ENCODE measurements around the gene SH3D19. TPM values are rescaled to one million over a fixed set of nuclear protein-coding genes. Genes with fewer than 3 reads are reported as not detected.

SH3D19 gene
- total and polyA plus RNA-seq, 2 experiments from 2014 or later, result 28.2 to 54.7 TPM

DNA sequence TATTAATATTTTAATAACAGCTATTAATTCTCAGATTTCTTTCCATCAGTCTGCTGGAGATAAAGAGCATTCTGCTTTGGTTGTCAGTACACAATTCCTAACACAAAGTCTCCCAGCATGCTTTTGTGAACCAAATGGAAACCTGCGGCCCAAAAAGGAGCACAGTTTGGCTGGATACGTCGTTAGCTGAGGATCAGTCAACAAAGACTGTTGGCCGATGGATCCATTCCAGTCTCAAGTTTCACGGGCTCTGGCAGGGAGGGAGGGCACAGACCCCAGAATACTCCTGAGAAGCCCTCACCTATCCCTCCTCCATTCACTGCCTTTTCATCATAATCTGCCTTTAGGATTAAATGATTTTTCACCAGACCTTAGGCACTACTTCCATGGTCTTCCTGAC lies 74.7 kb downstream of the SH3D19 start:
- Histone ChIP-seq H3K79me2 (peaks cover 37% of the 10 kb centered on the region), H4K20me1 (ENCODE audit: insufficient read depth, poor library complexity, severe bottlenecking) (no peaks in the 10 kb centered on the region), H3K4me3 (no peak overlapping the region), H3K9me3 (ENCODE audit: low read depth) (no peaks in the 10 kb centered on the region), H2AFZ (no peak overlapping the region), H3K4me1 (ENCODE audit: insufficient read depth) (peaks cover 5% of the 10 kb centered on the region), H3K27me3 (no peaks in the 10 kb centered on the region), H3K9me2 (replicated peaks; ENCODE audit: insufficient read depth) (no peaks in the 10 kb centered on the region), H3K4me2 (no peak overlapping the region), H3K36me3 (replicated peaks; ENCODE audit: insufficient read depth, low read depth) (peaks cover 2% of the 10 kb centered on the region), H3K27ac (no peak overlapping the region)
- TF ChIP-seq CTCF (IDR thresholded peaks at IDR 0.05; ENCODE audit: poor library complexity), result no peak
- no peak for TF ChIP-seq EZH2phosphoT487 (IDR thresholded peaks at IDR 0.05; ENCODE audit: low read depth, severe bottlenecking, unreplicated experiment)
- no peak for TF ChIP-seq EZH2 (IDR thresholded peaks at IDR 0.05; ENCODE audit: borderline replicate concordance)
- no peak for DNase-seq (ENCODE audit: low spot score)
- 55% methylated on average over 5 of the region's 5 CpGs for WGBS (ENCODE audit: low lambda C conversion rate, missing lambda C conversion rate)

GRCh38 chr4:151248519-151248918 lies 76.9 kb downstream of the SH3D19 start:
- Histone ChIP-seq H3K79me2 (peaks cover 39% of the 10 kb centered on the region), H3K27me3 (no peaks in the 10 kb centered on the region), H3K4me1 (ENCODE audit: insufficient read depth) (peaks cover 5% of the 10 kb centered on the region), H3K4me3 (no peak overlapping the region), H4K20me1 (ENCODE audit: insufficient read depth, poor library complexity, severe bottlenecking) (no peaks in the 10 kb centered on the region), H2AFZ (no peak overlapping the region), H3K27ac (no peak overlapping the region), H3K9me2 (replicated peaks; ENCODE audit: insufficient read depth) (no peaks in the 10 kb centered on the region), H3K9me3 (ENCODE audit: low read depth) (no peaks in the 10 kb centered on the region), H3K4me2 (no peak overlapping the region), H3K36me3 (replicated peaks; ENCODE audit: insufficient read depth, low read depth) (peaks cover 2% of the 10 kb centered on the region)
- WGBS (ENCODE audit: low lambda C conversion rate, missing lambda C conversion rate), result 94% methylated on average over 2 of the region's 2 CpGs
- DNase-seq (ENCODE audit: low spot score), result no peak
- TF ChIP-seq EZH2phosphoT487 (IDR thresholded peaks at IDR 0.05; ENCODE audit: low read depth, severe bottlenecking, unreplicated experiment) (no peak), CTCF (IDR thresholded peaks at IDR 0.05; ENCODE audit: poor library complexity) (no peak)

DNA sequence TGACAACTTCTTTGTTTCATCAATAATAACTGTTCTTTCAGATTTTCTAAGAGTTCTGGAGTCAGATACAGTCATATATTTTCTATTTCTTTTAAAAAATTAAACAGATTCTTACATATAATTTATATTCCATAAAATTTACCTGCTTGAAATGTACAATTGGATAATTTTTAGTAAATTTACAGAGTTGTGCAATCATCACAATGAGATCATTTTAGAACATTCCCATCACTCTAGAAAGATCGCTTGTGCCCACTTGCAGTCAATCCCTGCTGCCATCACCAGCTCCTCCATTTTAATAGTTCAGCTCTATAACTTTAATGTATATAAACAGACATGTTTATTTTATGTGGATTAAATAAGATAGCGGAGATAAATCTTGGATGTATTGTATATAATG lies 78.0 kb downstream of the SH3D19 start:
- H3K4me2 ChIP-seq, result no peak overlapping the region
- H3K79me2 ChIP-seq, result peaks cover 30% of the 10 kb centered on the region

More for the DNA sequence above, 78.0 kb downstream of the SH3D19 start:
- DNase-seq (ENCODE audit: low spot score), result no peak
- H2AFZ ChIP-seq, result no peak overlapping the region
- H3K27me3 ChIP-seq, result no peaks in the 10 kb centered on the region
- H4K20me1 ChIP-seq (ENCODE audit: insufficient read depth, poor library complexity, severe bottlenecking), result no peaks in the 10 kb centered on the region
- no peak for TF ChIP-seq CTCF (IDR thresholded peaks at IDR 0.05; ENCODE audit: poor library complexity)
- no peak for TF ChIP-seq EZH2 (IDR thresholded peaks at IDR 0.05; ENCODE audit: borderline replicate concordance)
- no peaks in the 10 kb centered on the region for H3K9me2 ChIP-seq (replicated peaks; ENCODE audit: insufficient read depth)
- no peak overlapping the region for H3K27ac ChIP-seq
- peaks cover 5% of the 10 kb centered on the region for H3K4me1 ChIP-seq (ENCODE audit: insufficient read depth)
- WGBS (ENCODE audit: low lambda C conversion rate, missing lambda C conversion rate), result 81% methylated on average over 2 of the region's 2 CpGs
- H3K36me3 ChIP-seq (replicated peaks; ENCODE audit: insufficient read depth, low read depth), result peaks cover 2% of the 10 kb centered on the region
- no peaks in the 10 kb centered on the region for H3K9me3 ChIP-seq (ENCODE audit: low read depth)
- no peak overlapping the region for H3K4me3 ChIP-seq

Measured in hepatocyte (in vitro differentiated cells).